Chondrocyte (in vitro differentiated cells): ENCODE data around the gene SEMA3A. TPM values are rescaled to one million over a fixed set of nuclear protein-coding genes. Genes with fewer than 3 reads are reported as not detected.
"Not testable (repeated sequence)": the region's sequence is repeated elsewhere in the genome, so short reads cannot be mapped to it uniquely, and the experiment has no call there.

Experiments used
- DNase-seq: peaks from one replicate; pipeline ENCODE4 v3.0.0; 2021; ENCODE audit warnings: mixed read lengths, low spot score
- H3K27ac Mint-ChIP-seq: one replicate; pipeline ENCODE4 v1.8.0; 2021; ENCODE audit warnings: mild to moderate bottlenecking, moderate library complexity, mixed read lengths; ENCODE audit not compliant: unreplicated experiment
- H3K27me3 Mint-ChIP-seq: 2 replicates; pipeline ENCODE4 v1.8.0; 2021; ENCODE audit warnings: low read depth, mixed read lengths
- H3K36me3 Mint-ChIP-seq: 2 replicates; pipeline ENCODE4 v1.8.0; 2021; ENCODE audit warnings: low read depth, mixed read lengths
- H3K4me1 Mint-ChIP-seq: 2 replicates; pipeline ENCODE4 v1.8.0; 2021; ENCODE audit warnings: low read depth, mild to moderate bottlenecking, mixed read lengths
- H3K4me3 Mint-ChIP-seq: one replicate; pipeline ENCODE4 v1.8.0; 2021; ENCODE audit warnings: mild to moderate bottlenecking, moderate library complexity, mixed read lengths; ENCODE audit not compliant: unreplicated experiment
- H3K9me3 Mint-ChIP-seq: 2 replicates; pipeline ENCODE4 v1.8.0; 2021; ENCODE audit warnings: low read depth, mixed read lengths
- CTCF ChIP-seq: fragments of 200-600 bp; sonication (generic); IDR thresholded peaks from 2 replicates; pipeline ENCODE4 v1.5.0; 2021; ENCODE audit warnings: antibody characterized with exemption, mild to moderate bottlenecking, moderate library complexity
- total RNA-seq: library from RNA; stranded (reverse); gene quantifications from 3 replicates; pipeline ENCODE4 v1.2.1, GENCODE V29; 2021

SEMA3A gene
- total RNA-seq, 1 donor from 2014 or later: 0.65 TPM

GRCh38 chr7:84224505-84224904, 29.9 kb upstream of the SEMA3A start:
- Mint-ChIP-seq H3K27me3 (no peaks in the 10 kb centered on the region), H3K4me3 (no peak overlapping the region), H3K9me3 (peaks cover 9% of the 10 kb centered on the region), H3K27ac (no peak overlapping the region), H3K36me3 (no peaks in the 10 kb centered on the region), H3K4me1 (no peaks in the 10 kb centered on the region)
- no peak for DNase-seq
- no peak for TF ChIP-seq CTCF

- Mint-ChIP-seq H3K4me3 (no peak overlapping the region), H3K4me1 (peaks cover 6% of the 10 kb centered on the region), H3K27me3 (no peaks in the 10 kb centered on the region), H3K36me3 (no peaks in the 10 kb centered on the region), H3K9me3 (peaks cover 9% of the 10 kb centered on the region), H3K27ac (no peak overlapping the region)
- no peak for TF ChIP-seq CTCF
- no peak for DNase-seq
Observed at GRCh38 chr7:84219310-84219709, 24.7 kb upstream of the SEMA3A start.

GRCh38 chr7:84218681-84219080, 24.1 kb upstream of the SEMA3A start:
- H3K4me3 Mint-ChIP-seq: no peak overlapping the region

GRCh38 chr7:84216472-84216871, 21.9 kb upstream of the SEMA3A start:
- DNase-seq: no peak
- TF ChIP-seq CTCF: no peak
- no peaks in the 10 kb centered on the region for H3K36me3 Mint-ChIP-seq
- H3K9me3 Mint-ChIP-seq: peaks cover 9% of the 10 kb centered on the region
- H3K27me3 Mint-ChIP-seq: no peaks in the 10 kb centered on the region
- peaks cover 6% of the 10 kb centered on the region for H3K4me1 Mint-ChIP-seq
- H3K4me3 Mint-ChIP-seq: no peak overlapping the region
- no peak overlapping the region for H3K27ac Mint-ChIP-seq

More at GRCh38 chr7:84218681-84219080, 24.1 kb upstream of the SEMA3A start:
- no peak for TF ChIP-seq CTCF
- peaks cover 6% of the 10 kb centered on the region for H3K4me1 Mint-ChIP-seq
- no peaks in the 10 kb centered on the region for H3K27me3 Mint-ChIP-seq
- DNase-seq: no peak
- no peak overlapping the region for H3K27ac Mint-ChIP-seq
- H3K9me3 Mint-ChIP-seq: peaks cover 9% of the 10 kb centered on the region
- H3K36me3 Mint-ChIP-seq: no peaks in the 10 kb centered on the region

GRCh38 chr7:84214757-84215156, 20.2 kb upstream of the SEMA3A start:
- not testable (repeated sequence) for H3K27me3 Mint-ChIP-seq, H3K4me3 Mint-ChIP-seq, H3K36me3 Mint-ChIP-seq, H3K9me3 Mint-ChIP-seq, H3K27ac Mint-ChIP-seq, H3K4me1 Mint-ChIP-seq
- peak; percentile 53 for DNase-seq

- no peak for DNase-seq
- H3K9me3 Mint-ChIP-seq: no peaks in the 10 kb centered on the region
- no peaks in the 10 kb centered on the region for H3K4me1 Mint-ChIP-seq
- no peaks in the 10 kb centered on the region for H3K36me3 Mint-ChIP-seq
- no peak overlapping the region for H3K27ac Mint-ChIP-seq
- TF ChIP-seq CTCF: no peak
- no peak overlapping the region for H3K4me3 Mint-ChIP-seq
- H3K27me3 Mint-ChIP-seq: no peaks in the 10 kb centered on the region
Observed at GRCh38 chr7:84210301-84210700, 15.7 kb upstream of the SEMA3A start.
